ENCODE measurements around the gene SIVA1. TPM values are rescaled to one million over a fixed set of nuclear protein-coding genes. Genes with fewer than 3 reads are reported as not detected.
"Not testable (repeated sequence)": the region's sequence is repeated elsewhere in the genome, so short reads cannot be mapped to it uniquely, and the experiment has no call there.

Gene SIVA1
- polyA plus RNA-seq, 4 donors = 52.6 to 110 (median 81.4) TPM

GRCh38 chr14:104718871-104719270, 34.1 kb upstream of the SIVA1 start:
- DNase-seq (ENCODE audit: low read depth in 4 of 4, low spot score in 2 of 4) = no peak

DNA sequence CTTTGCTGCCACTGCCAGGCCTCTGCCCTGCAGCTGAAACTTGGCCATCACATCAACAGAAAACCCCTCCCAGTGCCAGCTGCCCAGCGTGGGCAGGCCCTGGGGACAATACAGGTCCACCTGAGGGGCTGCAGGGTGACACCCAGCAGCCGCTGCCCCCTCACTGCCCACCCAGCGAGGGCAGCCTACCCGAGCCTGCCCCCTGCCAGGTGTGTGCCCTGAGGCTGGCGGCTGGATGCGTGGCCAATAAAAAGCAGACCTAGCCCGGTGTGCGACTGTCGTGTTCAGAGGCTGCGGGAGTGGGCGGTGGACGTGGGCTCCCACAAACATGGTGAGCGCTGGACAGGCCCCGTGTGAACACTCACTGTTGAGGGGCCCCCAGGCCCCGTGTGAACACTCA, 33.6 kb upstream of the SIVA1 start:
- no peak for DNase-seq (ENCODE audit: low read depth in 4 of 4, low spot score in 2 of 4)

DNA sequence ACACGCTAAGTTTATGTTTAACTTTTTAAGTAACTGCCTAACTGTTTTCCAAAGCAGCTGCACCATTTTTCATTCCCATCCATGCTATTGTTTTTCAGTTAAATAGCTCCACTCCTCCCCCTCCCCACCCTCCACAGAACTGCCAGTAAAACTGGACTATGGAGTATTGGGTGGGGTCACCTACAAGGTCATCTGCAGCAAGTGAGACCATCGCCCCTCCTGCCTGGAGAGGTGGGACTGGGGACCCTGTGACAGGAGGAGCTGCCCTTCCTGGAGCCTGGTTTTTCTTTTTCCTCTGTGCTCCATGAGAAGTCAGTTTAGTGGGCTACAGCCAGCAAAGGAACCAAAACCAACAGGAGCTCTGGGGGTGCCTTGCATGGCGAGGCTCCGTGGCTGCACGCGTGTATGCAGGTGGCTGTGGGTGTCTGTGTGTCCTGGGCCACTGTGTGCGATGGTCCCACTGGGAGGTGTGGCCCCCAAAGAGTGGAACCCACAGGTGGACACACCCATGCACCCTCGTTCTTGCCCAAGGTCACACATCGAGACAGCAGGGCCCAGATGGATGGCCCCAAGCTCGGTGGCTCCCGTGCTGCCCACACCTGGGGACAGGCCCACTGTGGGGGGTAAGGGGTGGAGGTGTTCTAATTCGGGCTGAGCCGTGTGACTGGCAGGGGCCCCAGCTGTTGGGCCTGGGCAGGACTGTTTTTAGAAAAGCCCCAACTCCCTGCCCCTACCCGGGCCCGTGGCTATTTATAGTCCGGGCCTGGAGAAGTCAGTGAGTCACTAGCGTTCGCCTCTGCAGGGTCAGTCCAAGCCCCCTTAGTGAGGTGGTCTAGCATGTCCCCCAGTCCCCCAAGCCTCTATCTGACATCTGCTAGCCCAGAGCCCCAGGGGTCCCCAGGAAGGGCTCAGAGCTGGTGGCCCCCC, 31.2 kb upstream of the SIVA1 start:
- DNase-seq (ENCODE audit: low read depth in 4 of 4, low spot score in 2 of 4) = no peak

DNA sequence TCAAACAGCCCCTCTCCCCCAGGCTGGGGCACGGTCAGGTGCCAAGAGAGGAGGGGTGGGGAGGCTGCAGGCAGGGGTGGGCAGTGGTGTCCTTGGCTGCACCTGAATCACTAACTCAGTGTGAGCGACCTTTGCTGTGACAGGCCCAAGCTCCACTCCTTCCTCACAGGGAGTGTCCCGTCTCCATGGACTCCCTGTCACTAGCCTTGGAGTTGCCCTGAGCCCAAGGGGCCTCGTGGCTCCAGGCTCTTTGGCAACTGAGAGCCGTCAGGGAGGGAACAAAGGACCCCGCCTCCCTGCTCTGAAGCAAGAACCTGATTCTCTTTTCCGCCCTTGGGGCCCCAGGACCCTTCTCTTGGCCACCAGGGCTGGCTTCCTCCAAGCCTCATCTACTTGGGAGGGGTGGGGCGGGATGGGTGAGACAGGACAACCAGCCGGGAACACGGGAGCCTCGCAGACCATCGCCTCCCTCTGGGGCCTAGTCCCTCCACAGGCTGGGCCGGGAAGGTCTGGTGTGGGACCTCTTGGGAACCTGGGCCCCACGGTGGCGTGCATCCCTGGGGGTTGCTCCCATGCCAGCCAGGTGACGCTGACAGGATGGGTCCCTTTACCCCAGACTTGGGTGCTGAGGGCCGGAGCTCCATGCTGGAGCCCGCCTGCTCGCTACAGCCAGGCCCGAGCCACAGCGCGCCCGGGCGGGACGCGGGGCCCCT, 29.9 kb upstream of the SIVA1 start:
- no peak for DNase-seq (ENCODE audit: low read depth in 4 of 4, low spot score in 2 of 4)

GRCh38 chr14:104723651-104724406, 29.1 kb upstream of the SIVA1 start, which contains the start of gene ADSS1:
TSS of gene ADSS1 (plus strand) at chr14:104724229. CDS start at chr14:104724271, 42 bp downstream.
- no peak for DNase-seq (ENCODE audit: low read depth in 4 of 4, low spot score in 2 of 4)

DNA sequence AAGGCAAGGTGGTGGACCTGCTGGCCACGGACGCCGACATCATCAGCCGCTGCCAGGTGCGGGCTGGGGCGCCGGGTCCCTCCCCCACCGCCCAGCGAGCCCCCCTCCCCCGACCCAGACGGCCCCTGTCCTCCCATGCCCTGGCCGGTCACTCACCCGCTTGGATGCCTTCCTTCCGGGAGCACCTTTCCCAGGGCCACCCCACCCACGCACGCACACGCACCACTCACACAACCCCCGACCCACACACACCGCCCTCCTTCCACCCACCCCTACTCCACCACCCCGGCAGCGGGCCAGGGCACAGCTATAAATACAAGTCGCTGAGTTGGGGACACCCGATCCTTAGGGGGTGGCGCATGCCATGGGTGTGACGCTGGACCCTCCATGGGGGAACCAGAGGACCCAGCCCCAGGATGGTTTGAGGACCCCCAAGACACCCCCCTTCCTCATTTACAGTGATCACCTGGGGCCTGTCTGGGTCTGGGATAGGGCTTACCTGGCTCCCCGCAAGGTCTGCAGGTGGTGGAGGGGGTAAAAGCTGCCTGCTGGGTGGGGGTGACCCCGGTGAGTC, 28.5 kb upstream of the SIVA1 start:
- no peak for DNase-seq (ENCODE audit: low read depth in 4 of 4, low spot score in 2 of 4)

GRCh38 chr14:104724981-104725771, 27.8 kb upstream of the SIVA1 start:
- DNase-seq (ENCODE audit: low read depth in 4 of 4, low spot score in 2 of 4) = no peak

DNA sequence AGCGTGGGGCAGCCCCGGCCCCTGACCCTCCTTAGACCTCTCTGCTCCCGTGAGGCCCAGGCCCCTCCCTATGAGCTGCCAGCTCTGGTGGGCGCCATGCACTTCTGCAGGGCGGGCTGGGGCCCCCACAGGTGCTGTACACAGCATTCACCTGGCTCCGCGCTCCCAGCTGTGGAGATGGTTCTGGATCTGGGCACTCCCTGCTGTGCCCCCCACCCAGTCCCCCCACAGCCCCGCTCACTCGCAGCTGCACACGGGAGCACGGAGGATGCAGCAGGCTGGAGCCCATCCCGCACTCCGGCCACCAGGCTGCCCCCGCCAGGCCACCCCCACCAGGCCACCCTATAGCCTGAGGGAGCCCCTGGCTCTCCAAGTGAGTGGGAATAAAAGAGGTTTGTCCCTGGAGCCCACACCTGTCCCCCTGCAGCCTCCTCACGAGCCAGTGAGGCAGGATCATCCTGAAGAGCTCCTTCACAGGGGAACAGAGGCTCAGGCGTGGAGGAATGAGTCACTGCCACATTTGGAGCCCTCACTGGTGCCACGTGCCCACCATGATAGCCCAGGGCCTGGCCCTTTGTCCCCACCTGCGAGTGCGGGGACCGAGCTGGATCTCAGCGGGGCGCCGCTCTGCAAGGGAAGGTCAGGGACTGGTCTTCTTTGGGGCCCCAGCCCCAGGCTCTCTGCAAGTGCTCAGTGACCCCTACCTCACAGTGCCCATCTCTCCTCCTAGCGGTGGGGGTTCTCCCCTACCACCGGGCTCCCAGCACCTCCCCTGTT, 27.0 kb upstream of the SIVA1 start:
- no peak for DNase-seq (ENCODE audit: low read depth in 4 of 4, low spot score in 2 of 4)

DNA sequence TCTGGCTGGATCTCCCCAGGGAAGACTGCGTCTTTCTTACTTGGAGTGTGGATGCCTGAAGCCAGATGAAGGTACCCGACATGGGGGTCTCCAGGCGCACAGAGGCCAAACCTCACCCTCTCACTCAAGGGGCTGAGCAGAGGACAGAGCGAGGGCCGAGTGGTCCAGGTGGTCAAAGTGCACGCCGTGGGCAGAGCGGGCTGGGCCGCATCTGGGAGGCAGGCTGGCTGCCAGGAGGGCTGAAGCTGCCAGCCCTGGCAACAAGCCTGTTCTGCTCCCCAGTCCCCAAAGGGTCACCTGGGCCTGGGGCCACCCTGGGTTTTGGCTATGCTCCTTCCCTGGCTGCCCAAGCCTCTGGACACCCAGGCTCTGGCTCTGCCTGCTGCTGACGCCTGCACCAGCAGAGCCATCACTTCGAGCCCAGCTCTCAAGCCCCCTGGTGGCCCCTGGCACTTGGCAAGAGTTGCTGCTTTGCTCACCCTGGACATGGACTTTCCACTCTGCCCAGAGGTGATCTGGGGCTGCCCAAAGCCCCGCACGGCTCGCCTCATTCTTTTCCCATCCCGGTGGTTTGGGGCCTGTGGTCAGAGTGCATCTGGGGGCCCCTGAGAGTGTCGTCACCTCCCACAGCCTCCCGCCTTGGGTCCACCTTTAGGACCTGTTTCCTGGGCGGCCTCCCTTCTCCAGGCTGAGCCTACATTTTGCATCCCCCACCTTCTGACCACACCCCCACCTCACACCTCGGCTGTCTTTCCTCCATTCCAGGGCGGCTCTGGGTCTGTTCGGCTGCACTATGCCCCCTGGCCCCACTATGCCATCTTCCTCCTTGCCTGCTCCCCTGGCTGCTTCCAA, 26.1 kb upstream of the SIVA1 start:
- no peak for DNase-seq (ENCODE audit: low read depth in 4 of 4, low spot score in 2 of 4)

- no peak for DNase-seq (ENCODE audit: low read depth in 4 of 4, low spot score in 2 of 4)
These were observed 24.3 kb upstream of the SIVA1 start for GRCh38 chr14:104728631-104729030.

DNA sequence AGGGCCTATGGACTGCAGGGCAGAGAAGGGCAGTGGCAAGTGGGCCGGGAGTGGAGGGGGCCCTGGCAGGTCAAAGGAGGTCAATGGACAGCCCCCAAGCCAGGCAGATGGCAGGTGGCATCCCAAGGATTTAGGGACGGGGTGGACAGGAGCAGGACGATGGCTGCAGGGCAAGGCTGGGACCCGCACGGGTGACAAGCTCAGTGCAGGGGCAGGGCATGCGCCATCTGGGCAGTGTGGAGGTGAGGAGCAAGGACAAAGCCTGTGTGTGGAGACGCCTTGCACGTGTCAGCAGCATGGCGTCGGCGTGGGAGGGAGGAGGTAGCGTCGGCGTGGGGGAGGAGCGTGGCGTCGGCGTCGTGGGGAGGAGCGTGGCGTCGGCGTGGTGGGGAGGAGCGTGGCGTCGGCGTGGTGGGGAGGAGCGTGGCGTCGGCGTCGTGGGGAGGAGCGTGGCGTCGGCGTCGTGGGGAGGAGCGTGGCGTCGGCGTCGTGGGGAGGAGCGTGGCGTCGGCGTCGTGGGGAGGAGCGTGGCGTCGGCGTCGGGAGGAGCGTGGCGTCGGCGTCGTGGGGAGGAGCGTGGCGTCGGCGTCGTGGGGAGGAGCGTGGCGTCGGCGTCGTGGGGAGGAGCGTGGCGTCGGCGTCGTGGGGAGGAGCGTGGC, 23.6 kb upstream of the SIVA1 start:
- DNase-seq (ENCODE audit: low read depth in 4 of 4, low spot score in 2 of 4) = not testable (repeated sequence)

- no peak for DNase-seq (ENCODE audit: low read depth in 4 of 4, low spot score in 2 of 4)
These were observed 23.1 kb upstream of the SIVA1 start for GRCh38 chr14:104729835-104730181.

DNA sequence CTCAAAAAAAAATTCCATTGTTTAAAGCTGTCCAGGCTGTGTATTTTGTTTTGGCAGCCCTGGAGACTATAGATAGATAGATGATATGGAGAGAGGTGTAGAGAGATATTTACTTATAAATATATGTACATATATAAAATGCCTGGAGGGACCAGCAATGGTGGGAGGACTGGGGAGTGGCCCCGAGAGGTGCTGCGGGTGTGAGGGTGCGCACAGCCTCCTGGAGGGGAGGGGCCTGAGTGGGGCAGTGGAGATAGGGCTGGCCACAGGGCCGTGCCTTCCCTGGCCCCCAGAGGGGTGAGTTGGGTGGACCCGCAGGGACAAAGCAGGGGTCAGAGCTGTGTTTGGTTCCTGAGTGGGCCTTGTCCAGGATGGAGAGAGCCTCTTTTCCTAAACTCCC, 22.5 kb upstream of the SIVA1 start:
- DNase-seq (ENCODE audit: low read depth in 4 of 4, low spot score in 2 of 4) = no peak

DNA sequence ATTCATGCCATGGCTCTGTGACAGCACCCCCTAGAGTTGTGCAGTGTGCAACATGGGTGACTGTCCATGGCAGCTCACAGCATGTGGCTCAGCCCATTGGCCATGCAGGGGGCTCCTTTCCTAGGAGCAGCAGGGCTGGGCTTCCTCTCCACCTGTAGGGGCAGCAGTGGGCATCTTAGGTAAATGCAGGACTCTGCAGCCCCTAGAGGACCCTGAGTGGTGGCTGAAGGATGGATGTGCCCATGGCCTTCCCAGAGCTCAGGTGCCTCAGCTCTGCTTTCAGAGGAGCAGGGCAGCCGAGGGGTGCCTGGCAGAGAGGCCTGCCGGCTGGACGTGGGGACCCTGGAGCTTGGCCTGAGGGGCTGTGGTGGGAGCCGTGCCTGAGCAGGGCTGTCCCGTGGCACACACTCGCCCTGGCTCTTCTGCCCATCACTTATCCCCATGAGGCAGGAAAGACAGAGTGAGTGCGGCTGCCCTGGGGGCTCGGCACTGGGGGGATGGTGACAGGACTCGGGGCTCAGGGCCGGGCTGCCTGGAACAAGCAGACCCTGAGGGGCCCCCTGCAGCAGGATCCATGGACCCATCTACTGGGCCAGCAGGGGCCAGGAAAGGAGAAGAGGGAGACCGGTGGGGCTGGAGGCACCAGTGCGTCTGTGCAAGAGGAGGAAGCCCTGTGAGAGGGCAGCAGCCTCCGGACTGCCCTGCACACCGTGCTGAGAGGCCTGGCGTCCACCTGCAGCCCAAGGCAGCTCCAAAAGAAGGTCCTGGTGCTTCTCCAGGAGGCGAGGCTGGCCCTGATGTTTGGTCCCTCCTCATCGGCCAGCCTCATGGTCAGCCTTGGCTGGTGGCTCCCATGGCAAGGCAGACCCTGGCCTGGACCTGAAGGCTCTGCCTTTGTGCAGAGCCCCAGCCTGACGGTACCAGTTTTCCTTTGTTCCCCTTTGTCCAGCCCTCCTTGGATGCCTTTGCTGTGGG, 21.3 kb upstream of the SIVA1 start:
- DNase-seq (ENCODE audit: low read depth in 4 of 4, low spot score in 2 of 4) = no peak

- DNase-seq (ENCODE audit: low read depth in 4 of 4, low spot score in 2 of 4) = no peak
These were observed 20.6 kb upstream of the SIVA1 start for GRCh38 chr14:104732355-104732804.

- DNase-seq (ENCODE audit: low read depth in 4 of 4, low spot score in 2 of 4) = no peak
These were observed 19.8 kb upstream of the SIVA1 start for GRCh38 chr14:104732931-104733681.
